Activated naive CD4-positive, alpha-beta T cell treated with Interleukin-2 at 50 U/mL for 16 hours (primary cell): ENCODE results near the gene PLAC1.

Source experiments
- DNase-seq: peaks from one replicate; pipeline ENCODE4 v3.0.0-alpha.2; 2020

The PLAC1 gene

GRCh38 chrX:134571796-134572195, 86.5 kb downstream of the PLAC1 start:
- no peak for DNase-seq

DNA sequence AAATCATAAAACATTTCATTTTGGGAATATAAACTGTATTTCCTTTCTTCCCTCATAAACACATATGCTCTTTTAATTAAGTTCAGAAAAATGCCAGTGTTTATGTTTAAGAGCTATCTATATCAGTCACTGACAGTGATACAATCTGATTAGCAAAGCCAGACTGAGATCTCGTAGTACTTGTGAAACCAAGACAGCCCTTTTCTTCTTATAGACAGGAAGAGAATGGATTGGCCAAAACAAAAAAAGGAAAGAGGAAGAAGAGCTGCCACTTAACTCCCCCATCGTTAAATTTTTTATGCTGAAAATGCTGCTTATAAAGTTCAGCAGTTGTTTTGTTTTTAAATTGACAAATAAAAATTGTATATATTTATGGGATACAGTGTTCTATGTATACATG, 87.4 kb downstream of the PLAC1 start:
- DNase-seq: no peak

DNA sequence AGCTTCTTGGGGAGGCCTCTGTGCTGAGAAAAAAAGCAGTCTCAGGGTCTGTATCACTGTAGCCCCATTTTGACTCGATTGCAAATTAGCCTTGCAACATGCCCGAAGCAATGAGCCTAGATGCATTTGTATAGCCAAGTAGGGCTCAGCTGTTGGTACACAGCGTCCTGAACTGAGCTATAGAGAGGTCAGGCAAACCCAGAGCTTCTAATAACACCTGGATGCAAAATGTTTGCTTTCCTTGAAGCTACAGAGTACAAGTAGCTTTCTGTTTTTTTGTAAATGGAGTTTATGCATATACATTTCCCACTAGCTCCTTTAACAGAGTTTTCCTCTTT, 87.8 kb downstream of the PLAC1 start:
- DNase-seq: no peak

DNA sequence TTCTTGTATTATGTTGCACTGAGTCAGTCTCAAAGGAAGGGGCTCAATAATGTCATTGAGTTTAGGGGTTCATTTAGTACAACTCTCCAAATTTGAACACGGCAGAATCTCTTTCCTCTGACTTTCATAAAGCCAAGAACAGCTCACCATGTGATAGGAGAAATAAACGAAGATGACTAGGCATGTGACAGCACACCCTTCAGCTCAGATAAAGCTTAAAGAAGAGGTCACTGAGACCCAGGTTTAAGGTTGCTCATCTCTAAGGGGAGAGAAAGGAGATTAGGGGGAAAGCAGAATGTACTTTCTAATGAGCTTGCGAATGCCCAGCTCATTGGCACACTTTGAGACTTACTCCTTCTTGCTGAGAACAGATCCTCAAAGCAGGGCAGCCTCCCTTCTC, 89.0 kb downstream of the PLAC1 start:
- no peak for DNase-seq

GRCh38 chrX:134568285-134569016, 89.8 kb downstream of the PLAC1 start:
- no peak for DNase-seq

DNA sequence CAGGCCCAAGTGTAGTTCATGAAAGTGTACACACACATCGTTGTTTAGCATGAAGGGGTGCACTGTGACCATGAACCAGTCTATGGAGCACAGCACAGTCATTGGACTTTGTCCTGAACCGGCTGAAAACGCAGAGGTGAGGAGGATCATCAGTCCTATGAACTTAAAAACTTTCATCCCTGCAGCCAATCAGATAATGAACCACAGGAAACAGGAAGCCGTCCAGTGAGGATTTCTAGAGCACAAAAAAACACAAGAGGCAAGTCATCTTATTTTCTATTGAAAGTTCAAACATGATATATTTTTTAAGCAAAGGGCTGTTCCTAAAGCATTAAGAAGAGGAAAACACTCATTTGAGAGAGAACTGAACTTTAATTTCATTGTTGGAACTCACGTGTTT, 91.8 kb downstream of the PLAC1 start:
- no peak for DNase-seq

GRCh38 chrX:134562002-134562401, 96.3 kb downstream of the PLAC1 start:
- DNase-seq: no peak

DNA sequence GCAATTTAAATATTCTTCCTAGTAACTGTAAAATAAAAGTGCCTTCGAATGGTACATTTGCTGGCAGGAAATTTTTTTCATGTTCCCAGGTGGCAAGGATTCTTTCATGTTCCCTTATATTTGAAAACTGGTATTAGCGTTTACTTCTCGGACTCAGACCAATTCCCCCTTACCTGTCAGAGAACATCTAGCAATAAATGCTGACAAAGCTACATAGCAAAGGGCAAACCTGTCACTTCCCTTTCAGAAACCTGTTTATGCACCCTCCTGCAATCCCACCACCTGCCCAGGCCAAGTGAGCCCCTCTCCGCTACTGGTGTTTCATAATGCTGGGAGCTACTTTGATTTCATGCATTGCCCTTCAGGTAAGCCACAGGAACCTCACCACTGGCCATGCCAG, 100.1 kb downstream of the PLAC1 start:
- DNase-seq: no peak

DNA sequence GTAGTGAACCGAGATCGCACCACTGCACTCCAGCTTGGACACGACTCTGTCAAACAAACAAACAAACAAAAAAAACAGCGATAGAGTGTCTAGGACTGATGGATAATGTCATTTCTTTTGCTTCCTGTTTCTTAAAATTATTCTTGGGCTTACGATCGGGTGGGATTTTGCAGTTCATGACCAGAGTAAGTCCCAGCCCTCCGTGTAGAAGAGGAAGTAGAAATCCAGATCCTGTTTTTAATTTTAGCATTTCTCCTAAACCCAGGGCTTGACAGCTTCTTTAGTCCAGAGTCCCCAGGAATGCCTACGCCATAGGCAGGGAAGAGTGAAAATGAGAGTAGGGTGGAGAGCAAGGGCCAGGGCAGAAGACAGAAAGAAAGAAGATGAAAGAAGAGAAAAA, 104.0 kb downstream of the PLAC1 start:
- DNase-seq: no peak

- no peak for DNase-seq
Observed at GRCh38 chrX:134552351-134552750, 105.9 kb downstream of the PLAC1 start.

GRCh38 chrX:134551376-134552048, 106.8 kb downstream of the PLAC1 start:
- no peak for DNase-seq

DNA sequence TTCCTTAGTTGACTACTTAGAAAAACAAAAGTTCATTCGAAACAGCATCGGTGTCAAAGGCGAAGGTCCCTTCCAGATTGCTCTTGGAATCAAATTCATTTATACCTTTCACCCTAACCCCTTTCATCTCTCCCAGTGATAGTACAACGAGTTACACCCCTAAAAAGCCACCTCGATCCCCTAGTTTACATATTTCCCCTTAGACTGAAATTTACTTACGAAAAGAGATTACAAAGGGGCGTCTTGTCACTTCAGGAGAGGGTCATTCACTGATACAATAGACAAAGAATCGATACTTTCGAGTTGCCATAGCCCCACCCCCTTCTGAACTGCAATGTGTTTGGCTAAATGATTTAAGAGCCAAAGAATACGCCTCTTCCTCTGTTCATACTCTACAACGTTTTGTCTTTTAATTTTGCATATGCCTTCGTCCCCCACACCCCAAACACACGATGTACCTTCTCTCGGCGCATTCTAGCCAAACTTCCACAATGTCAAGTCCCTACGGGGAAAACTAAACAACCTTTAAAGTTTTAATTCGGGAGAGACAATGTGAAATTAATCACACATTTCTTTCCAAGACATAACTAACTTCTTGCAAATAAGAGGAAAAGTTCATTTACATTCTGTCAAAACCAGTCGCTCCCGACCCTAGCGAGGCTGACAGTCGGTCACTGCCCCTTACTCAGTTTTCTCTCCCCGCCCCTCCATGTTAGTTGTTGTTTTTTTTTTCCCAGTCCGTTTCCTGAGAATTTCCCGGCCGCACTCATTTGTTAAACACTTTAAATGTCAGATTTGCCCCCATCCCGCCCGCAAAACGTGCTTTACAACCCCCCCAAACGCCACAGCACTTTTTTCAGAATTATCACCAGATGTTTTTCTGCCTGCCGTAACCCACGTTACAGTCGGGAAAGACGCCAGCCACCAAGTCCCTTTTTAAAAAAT, 109.7 kb downstream of the PLAC1 start:
- no peak for DNase-seq

DNA sequence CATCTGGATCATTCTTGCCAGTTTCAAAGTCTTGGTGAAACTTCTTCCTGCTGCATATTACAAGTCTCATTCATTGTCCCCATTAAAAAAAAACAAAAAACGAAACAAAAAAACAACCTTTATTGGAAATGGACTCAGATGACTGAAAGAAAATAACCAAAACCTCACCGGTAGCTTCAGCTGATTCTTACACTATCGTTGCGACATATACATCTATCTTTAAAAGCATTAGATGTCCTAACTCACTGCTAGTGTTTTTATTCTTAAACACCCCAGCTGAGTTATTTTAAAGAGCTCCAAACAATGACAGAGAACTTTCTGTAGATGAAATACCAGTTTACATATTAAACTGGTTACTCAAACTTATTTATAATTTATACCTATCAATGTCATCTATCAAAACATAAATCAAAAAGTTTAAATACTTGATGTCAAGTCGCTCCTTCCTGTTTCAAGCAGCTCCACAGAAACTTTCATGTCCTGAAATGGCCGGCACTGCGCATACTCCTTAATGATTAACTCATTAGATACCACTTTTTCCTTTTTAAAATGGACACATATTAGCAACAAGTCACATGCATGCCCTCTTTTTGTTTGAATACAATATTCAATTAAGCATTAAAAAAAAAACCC, 111.1 kb downstream of the PLAC1 start:
- no peak for DNase-seq

DNA sequence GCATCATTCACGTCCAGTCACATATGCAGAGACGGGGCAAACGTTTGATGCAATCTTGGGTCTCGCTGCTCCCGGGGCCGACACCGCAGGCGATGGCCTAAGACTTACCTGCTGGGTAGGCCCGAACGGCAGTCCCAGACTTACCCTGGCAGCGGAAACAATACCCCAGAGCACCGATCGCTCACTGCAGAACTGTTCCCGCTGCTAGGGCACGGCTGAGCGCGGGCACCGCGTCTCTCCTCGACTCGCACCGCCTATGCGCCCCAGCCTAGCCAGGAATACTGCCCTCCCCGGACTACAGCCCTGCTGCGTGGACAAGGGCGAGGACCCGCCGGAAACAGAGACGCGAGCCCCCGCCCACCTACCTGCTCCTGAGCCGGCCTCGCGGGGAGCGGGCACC, 112.1 kb downstream of the PLAC1 start:
- no peak for DNase-seq

- DNase-seq: no peak
Observed at GRCh38 chrX:134545510-134545909, 112.8 kb downstream of the PLAC1 start.

GRCh38 chrX:134544513-134545151, 113.6 kb downstream of the PLAC1 start:
- no peak for DNase-seq

DNA sequence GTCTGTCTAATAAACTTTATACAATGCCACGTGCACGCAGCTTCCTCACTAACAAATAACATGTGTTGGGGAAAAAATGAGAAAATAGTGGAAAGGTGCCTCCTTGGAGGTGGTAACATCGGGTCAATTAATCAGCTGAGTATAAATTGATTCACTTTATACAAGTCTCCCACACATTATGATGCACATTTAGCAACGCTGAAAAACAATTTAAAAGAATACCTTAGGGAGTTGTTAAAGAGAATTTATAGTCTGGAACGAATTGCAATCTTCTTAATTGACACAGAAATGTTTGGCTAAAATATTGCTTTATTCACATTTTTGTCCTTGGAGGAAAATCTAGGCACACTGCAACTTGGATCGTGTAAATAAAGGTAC, 114.1 kb downstream of the PLAC1 start:
- DNase-seq: no peak

DNA sequence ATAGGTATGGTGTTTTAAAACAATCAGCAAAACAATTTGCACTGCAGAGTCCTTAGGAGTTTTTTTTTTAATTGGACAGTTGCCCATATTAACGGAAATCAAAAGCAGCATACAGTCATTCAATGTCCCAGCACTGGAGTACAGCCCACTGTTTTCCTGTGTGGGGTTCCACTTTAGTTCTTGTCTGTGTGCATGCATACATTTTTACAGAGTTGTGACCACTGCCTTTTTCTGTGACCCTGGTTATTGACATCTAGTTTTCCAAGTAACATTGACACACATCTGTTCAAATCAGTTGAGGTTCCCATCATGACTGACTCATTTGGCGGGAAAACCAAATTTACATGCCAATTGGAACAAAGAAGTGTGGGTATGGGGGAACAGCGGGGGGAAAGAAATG, 115.0 kb downstream of the PLAC1 start:
- no peak for DNase-seq

GRCh38 chrX:134542485-134542884, 115.8 kb downstream of the PLAC1 start:
- DNase-seq: no peak

GRCh38 chrX:134541906-134542305, 116.4 kb downstream of the PLAC1 start:
- DNase-seq: no peak

- DNase-seq: no peak
Observed at GRCh38 chrX:134538316-134538715, 120.0 kb downstream of the PLAC1 start.

GRCh38 chrX:134537179-134537955, 120.9 kb downstream of the PLAC1 start:
- DNase-seq: no peak
